HCT116 (cell line): ENCODE data around the gene NKX6-2.

Source experiments
- CTCF ChIP-seq, 3 experiments: fragments of 200-600 bp in 1 of 3; sonication (generic) in 1 of 3; IDR thresholded peaks in 2 of 3; conservative IDR thresholded peaks in 1 of 3; 2 replicates each; pipeline ENCODE4 v1.5.1; 2012 to 2017; ENCODE audit warnings: low read depth in 2 of 3, low read length in 2 of 3, antibody characterized with exemption in 1 of 3, borderline replicate concordance in 1 of 3, control low read depth in 1 of 3, mild to moderate bottlenecking in 1 of 3, mixed read lengths in 1 of 3, mixed run types in 1 of 3, moderate library complexity in 1 of 3; ENCODE audit not compliant: insufficient read depth in 1 of 3
- EZH2 ChIP-seq: fragments of 200-600 bp; sonication (generic); IDR thresholded peaks from 2 replicates; pipeline ENCODE4 v1.6.1; 2017; ENCODE audit warnings: antibody characterized with exemption, mixed run types
- FOSL1 ChIP-seq: IDR thresholded peaks from 2 replicates; pipeline ENCODE4 v1.6.1; 2012; ENCODE audit warnings: low read depth
- RAD21 ChIP-seq: IDR thresholded peaks from 2 replicates; pipeline ENCODE4 v1.6.1; 2012; ENCODE audit warnings: low read depth, mild to moderate bottlenecking
- REST ChIP-seq: IDR thresholded peaks from 2 replicates; pipeline ENCODE4 v1.6.1; 2012; ENCODE audit warnings: low read depth
- SP1 ChIP-seq: IDR thresholded peaks from 2 replicates; pipeline ENCODE4 v1.6.1; 2012; ENCODE audit warnings: low read depth
- ZFX ChIP-seq: fragments of 450-650 bp; IDR thresholded peaks from 2 replicates; pipeline ENCODE4 v1.6.1; 2017
- TF ChIP-seq, protein P1 (sequence below): IDR thresholded peaks from 2 replicates; pipeline ENCODE4 v1.6.1; 2012

DNA sequence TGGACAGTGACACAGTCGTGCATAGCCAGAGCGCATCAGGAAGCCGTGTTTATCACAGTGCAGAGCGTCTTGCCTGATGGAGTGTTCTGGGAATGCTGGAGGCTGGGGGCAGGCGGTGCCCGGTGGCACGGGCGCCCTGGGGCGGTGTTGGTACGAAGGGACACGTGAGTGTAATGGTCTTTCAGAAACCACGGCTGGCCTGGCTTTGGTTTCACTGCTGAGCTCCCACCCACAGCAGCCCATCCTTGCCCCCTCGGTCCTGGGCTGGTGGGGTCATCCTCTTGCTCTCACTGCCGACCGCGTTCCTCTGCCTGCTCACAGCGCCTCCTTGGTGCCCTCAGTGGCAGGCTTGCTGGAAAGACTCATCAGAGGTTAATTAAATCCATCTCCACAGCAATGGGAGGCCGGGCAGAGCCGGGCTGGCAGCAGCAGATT is 50.6 kb downstream of the NKX6-2 start:
- TF ChIP-seq REST (no peak), EZH2 (no peak), CTCF (IDR thresholded peaks at IDR 0.05 in 2 of 3, conservative IDR thresholded peaks at IDR 0.05 in 1 of 3; ENCODE audit: borderline replicate concordance in 1 of 3, insufficient read depth in 1 of 3, low read depth in 2 of 3, low read length in 2 of 3) (no peak), FOSL1 (no peak), ZFX (no peak), SP1 (no peak), RAD21 (no peak)
- TF ChIP-seq, protein P1, sequence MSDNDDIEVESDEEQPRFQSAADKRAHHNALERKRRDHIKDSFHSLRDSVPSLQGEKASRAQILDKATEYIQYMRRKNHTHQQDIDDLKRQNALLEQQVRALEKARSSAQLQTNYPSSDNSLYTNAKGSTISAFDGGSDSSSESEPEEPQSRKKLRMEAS = no peak
